GM18907 (cell line): ENCODE results near the gene TRPM4.
"Not testable (repeated sequence)": the region's sequence is repeated elsewhere in the genome, so short reads cannot be mapped to it uniquely, and the experiment has no call there.

Experiments
- ATAC-seq: cut with Tn5 transposase; IDR thresholded peaks from one replicate; pipeline ENCODE4 v1.9.1; 2021; ENCODE audit warnings: mild to moderate bottlenecking, moderate library complexity; ENCODE audit not compliant: unreplicated experiment

TRPM4 gene

GRCh38 chr19:49150106-49150943 lies 7.3 kb upstream of the TRPM4 start:
- no peak for ATAC-seq

- ATAC-seq, result no peak
Measured at GRCh38 chr19:49150944-49151243, 6.7 kb upstream of the TRPM4 start.

GRCh38 chr19:49151267-49152118 lies 6.1 kb upstream of the TRPM4 start:
- ATAC-seq, result no peak

- no peak for ATAC-seq
Measured at GRCh38 chr19:49152119-49152550, 5.5 kb upstream of the TRPM4 start.

- ATAC-seq, result no peak
Measured at GRCh38 chr19:49153167-49153809, 4.3 kb upstream of the TRPM4 start.

GRCh38 chr19:49154279-49154678 lies 3.3 kb upstream of the TRPM4 start:
- no peak for ATAC-seq

- ATAC-seq, result no peak
Measured at GRCh38 chr19:49155005-49155819, 2.4 kb upstream of the TRPM4 start, which contains the start of gene HRC. Gene HRC, minus strand, starts transcription at chr19:49155396. Its CDS starts 159 bp downstream, at chr19:49155237.

- ATAC-seq, result no peak
Measured at GRCh38 chr19:49155820-49156346, 1.7 kb upstream of the TRPM4 start.

GRCh38 chr19:49160450-49161189 lies 3.0 kb downstream of the TRPM4 start:
- ATAC-seq, result no peak

GRCh38 chr19:49161987-49162386 lies 4.4 kb downstream of the TRPM4 start:
- ATAC-seq, result no peak

- no peak for ATAC-seq
Measured at GRCh38 chr19:49165111-49165750, 7.6 kb downstream of the TRPM4 start.

- no peak for ATAC-seq
Measured at GRCh38 chr19:49165865-49166301, 8.3 kb downstream of the TRPM4 start.

- ATAC-seq, result no peak
Measured at GRCh38 chr19:49167857-49168409, 10.3 kb downstream of the TRPM4 start.

- no peak for ATAC-seq
Measured at GRCh38 chr19:49168421-49168820, 10.8 kb downstream of the TRPM4 start.

- no peak for ATAC-seq
Measured at GRCh38 chr19:49173198-49173597, 15.6 kb downstream of the TRPM4 start.

GRCh38 chr19:49180659-49181058 lies 23.1 kb downstream of the TRPM4 start:
- ATAC-seq, result no peak

GRCh38 chr19:49182010-49182847 lies 24.6 kb downstream of the TRPM4 start:
- not testable (repeated sequence) for ATAC-seq

- ATAC-seq, result no peak
Measured at GRCh38 chr19:49182848-49183375, 25.3 kb downstream of the TRPM4 start.
